ENCODE results near the gene CLDN15.

The CLDN15 gene

DNA sequence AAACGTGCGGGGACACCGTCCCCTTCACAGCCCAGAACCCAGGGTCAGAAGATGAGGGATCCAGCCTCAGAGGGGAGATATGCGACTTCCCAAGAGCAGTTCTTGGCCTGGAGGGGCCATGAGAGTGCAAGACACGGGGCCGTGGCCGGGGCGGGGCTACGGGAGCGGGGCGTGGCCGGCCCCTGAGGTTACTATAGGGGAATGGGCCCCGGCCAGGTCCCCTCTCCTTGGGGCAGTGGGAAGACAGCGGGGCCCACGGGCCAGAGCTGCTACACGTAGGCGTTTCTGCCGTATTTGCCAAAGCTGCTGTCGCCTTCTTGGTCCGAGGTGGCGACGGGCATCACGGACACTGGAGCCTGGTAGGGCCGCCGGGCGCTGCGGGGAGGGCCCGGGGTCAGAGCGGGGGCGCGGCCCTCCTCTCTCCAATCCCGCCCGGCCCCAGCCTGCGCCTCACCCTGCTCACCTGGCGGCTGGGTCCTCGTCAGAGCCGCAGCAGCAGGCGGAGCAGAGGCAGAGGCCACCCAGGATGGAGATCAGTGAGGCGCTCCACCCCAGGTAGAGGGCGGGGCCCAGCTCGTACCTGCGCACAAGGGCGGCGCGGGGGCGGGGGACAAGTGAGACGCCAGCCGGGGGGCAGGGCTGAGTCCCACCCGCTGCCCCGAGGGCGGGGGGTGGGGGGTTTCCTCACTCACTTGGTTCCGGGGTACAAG lies 5.3 kb downstream of the CLDN15 start:
- no peak overlapping the region for H3K4me3 ChIP-seq (ENCODE audit: low read depth, low read length)
- TF ChIP-seq, protein P1, sequence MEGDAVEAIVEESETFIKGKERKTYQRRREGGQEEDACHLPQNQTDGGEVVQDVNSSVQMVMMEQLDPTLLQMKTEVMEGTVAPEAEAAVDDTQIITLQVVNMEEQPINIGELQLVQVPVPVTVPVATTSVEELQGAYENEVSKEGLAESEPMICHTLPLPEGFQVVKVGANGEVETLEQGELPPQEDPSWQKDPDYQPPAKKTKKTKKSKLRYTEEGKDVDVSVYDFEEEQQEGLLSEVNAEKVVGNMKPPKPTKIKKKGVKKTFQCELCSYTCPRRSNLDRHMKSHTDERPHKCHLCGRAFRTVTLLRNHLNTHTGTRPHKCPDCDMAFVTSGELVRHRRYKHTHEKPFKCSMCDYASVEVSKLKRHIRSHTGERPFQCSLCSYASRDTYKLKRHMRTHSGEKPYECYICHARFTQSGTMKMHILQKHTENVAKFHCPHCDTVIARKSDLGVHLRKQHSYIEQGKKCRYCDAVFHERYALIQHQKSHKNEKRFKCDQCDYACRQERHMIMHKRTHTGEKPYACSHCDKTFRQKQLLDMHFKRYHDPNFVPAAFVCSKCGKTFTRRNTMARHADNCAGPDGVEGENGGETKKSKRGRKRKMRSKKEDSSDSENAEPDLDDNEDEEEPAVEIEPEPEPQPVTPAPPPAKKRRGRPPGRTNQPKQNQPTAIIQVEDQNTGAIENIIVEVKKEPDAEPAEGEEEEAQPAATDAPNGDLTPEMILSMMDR (IDR thresholded peaks at IDR 0.05; ENCODE audit: low read depth, low read length) = no peak
- no peak for DNase-seq (ENCODE audit: low read depth, low spot score)
- in situ Hi-C loops (cut with HindIII; ENCODE audit: low sequenced_read_pairs) = no loop called here

DNA sequence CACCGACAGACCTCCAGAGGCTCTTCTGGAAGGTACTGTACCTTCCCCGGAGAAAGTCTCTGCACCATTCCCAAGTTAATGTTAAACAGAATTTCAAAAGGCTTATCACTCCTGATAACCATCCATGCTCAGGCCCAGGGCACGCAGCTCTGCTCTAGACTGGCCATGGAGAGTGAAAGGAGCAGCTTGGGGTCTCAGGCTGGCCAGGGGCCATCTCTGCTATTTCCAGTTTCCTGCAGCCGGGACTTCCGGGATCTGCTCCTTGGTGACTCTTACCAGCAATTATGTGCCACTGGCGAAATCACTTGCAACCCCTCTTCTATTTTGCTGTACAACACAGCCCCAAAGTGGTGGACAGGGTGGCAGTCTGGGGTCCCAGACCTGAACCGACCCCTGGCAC lies 6.0 kb downstream of the CLDN15 start:
- TF ChIP-seq, protein P1 (IDR thresholded peaks at IDR 0.05; ENCODE audit: low read depth, low read length) = no peak
- in situ Hi-C loops (cut with HindIII; ENCODE audit: low sequenced_read_pairs) = no loop called here
- no peak overlapping the region for H3K4me3 ChIP-seq (ENCODE audit: low read depth, low read length)
- no peak for DNase-seq (ENCODE audit: low read depth, low spot score)

DNA sequence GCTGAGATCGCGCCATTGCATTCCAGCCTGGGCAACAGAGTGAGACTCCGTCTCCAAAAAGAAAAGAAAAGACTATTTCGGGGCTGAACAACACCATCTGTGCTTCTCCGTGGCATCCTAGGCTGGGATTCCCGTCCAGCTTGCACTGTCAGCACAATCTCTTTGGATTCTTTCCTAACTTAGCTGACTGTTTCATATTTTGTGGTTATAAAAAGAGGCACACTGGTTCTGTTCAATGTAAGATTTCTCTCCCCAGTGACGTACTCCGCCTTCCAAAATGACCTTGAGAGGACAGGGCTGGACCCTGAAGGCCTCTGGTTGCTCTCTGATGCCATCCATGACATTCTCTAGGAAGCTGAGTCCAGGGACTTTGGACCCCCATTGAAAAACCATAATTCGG lies 10.9 kb downstream of the CLDN15 start:
- DNase-seq (ENCODE audit: low read depth, low spot score) = no peak
- TF ChIP-seq, protein P1 (IDR thresholded peaks at IDR 0.05; ENCODE audit: low read depth, low read length) = no peak
- H3K4me3 ChIP-seq (ENCODE audit: low read depth, low read length) = no peak overlapping the region
- in situ Hi-C loops (cut with HindIII; ENCODE audit: low sequenced_read_pairs) = no loop called here

DNA sequence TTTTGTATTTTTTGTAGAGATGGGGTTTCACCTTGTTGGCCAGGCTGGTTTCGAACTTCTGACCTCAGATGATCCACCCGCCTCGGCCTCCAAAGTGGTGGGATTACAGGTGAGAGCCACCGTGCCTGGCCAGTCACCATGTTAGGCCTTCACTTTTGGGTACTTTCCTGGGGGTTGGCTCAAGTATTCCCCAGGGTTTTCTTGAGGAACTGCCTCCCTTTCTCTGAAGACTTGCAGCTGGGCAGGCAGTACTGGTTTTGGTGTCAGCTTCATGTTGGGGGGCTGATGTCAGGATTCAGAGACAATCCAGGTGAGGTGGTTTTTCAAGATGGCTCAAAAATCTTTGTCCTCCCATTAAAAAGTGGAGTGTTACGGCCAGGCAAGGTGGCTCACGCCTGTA lies 12.0 kb downstream of the CLDN15 start:
- in situ Hi-C loops (cut with HindIII; ENCODE audit: low sequenced_read_pairs) = no loop called here
- no peak for DNase-seq (ENCODE audit: low read depth, low spot score)
- H3K4me3 ChIP-seq (ENCODE audit: low read depth, low read length) = no peak overlapping the region
- TF ChIP-seq, protein P1 (IDR thresholded peaks at IDR 0.05; ENCODE audit: low read depth, low read length) = no peak

DNA sequence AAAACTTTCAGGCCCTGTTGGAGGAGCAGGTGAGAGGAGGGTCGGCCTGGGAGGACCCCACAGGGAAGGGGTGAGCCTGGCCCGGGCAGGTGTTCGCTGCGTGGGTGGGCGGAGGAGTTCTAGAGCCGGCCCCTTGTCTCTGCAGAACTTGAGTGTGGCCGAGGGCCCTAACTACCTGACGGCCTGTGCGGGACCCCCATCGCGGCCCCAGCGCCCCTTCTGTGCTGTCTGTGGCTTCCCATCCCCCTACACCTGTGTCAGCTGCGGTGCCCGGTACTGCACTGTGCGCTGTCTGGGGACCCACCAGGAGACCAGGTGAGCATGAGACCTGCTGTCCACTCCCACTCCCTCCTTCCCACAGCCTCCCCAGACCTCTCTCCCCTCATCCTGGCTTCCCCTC lies 14.1 kb downstream of the CLDN15 start:
- TF ChIP-seq, protein P1 (IDR thresholded peaks at IDR 0.05; ENCODE audit: low read depth, low read length) = no peak
- DNase-seq (ENCODE audit: low read depth, low spot score) = no peak
- in situ Hi-C loops (cut with HindIII; ENCODE audit: low sequenced_read_pairs) = no loop called here
- H3K4me3 ChIP-seq (ENCODE audit: low read depth, low read length) = no peak overlapping the region

DNA sequence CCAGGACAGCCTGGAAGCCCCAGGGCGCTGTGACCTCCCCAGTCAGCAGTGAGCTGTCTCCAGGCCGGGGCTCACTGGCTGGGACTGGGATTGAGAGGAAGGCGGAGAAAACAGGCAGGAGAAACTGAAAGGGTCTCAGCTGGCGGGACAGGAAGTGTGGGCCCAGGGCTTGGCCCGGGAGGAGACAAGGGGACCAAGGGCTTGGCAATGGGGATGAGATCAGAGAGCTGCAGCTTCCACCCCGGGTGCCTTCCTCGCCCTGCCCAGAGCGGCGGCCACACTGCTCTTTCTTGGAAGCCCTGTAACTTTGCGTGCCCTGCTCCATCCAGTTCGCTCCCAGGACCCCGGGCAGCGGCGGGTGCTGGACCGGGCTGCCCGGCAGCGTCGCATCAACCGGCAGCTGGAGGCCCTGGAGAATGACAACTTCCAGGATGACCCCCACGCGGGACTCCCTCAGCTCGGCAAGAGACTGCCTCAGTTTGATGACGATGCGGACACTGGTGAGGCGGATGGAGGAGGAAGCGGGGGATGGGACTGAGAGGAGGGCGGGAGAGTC lies 15.2 kb downstream of the CLDN15 start:
- TF ChIP-seq, protein P1 (IDR thresholded peaks at IDR 0.05; ENCODE audit: low read depth, low read length) = no peak
- no peak for DNase-seq (ENCODE audit: low read depth, low spot score)
- H3K4me3 ChIP-seq (ENCODE audit: low read depth, low read length) = no peak overlapping the region
- in situ Hi-C loops (cut with HindIII; ENCODE audit: low sequenced_read_pairs) = no loop called here
